H4 (cell line): ENCODE measurements around the gene SGTA. TPM values are rescaled to one million over a fixed set of nuclear protein-coding genes. Genes with fewer than 3 reads are reported as not detected.
A peak's percentile ranks its signal among the peaks of the same experiment; 100 is the strongest.

ENCODE experiments used
- DNase-seq: peaks from one replicate; pipeline ENCODE4 v3.0.0-alpha.2; 2015; ENCODE audit warnings: low spot score
- total RNA-seq: library from RNA; depleted of rRNA; stranded (reverse); fragments of >200 nt; shearing (Covaris generic); gene quantifications from 2 replicates; pipeline ENCODE4 v1.2.3, GENCODE V29; 2014

The SGTA gene
- total RNA-seq, 1 experiment from 2014 or later, result 53.4 TPM

GRCh38 chr19:2754659-2755447 lies 28.2 kb downstream of the SGTA start:
- no peak for DNase-seq

DNA sequence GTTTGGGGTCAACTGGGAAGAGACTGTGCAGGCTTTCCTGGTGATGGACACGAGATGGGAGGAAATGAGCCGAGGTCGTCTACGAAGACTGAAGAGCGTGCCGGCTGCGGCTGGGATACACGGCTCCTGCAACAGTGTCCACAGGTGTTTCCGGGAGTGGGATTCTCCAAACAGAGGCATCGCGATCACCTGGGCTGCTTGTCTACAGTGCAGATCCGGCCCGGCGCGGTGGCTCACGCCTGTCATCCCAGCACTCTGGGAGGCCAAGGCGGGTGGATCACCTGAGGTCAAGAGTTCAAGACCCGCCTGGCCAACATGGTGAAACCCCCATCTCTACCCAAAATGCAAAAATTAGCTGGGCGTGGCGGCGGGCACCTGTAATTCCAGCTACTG lies 31.6 kb downstream of the SGTA start:
- DNase-seq, result no peak

DNA sequence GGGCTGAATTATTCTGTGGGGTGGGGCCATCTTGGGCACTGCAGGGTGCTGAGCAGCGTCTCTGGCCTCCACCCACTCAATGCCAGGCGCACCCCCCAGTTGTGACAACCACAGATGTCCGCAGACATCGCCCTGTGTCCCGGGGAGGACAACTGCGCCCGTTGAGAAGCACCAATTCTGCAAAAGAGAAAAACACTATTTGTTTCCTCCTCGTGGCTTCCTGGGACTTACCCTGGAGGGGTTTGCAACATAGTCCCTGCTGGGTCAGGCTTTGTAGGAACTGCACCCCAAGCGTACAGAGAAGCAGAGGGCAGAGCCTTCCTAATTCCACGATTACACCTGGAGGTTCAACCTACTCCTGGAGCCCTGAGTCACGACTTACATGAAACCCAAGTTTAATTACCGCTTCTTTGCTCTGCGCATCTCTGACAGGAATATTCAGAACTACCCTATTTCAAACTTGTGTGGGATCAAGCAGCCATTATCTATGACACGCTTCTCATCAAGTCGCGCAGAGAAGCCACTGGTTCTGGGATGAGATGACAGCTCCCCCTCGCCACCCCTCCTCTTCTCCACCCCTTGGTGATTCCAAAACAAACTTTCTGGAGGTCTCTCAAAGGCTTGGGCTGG lies 32.1 kb downstream of the SGTA start:
- no peak for DNase-seq

- DNase-seq, result no peak
These were observed 35.7 kb downstream of the SGTA start for GRCh38 chr19:2747349-2747748.

DNA sequence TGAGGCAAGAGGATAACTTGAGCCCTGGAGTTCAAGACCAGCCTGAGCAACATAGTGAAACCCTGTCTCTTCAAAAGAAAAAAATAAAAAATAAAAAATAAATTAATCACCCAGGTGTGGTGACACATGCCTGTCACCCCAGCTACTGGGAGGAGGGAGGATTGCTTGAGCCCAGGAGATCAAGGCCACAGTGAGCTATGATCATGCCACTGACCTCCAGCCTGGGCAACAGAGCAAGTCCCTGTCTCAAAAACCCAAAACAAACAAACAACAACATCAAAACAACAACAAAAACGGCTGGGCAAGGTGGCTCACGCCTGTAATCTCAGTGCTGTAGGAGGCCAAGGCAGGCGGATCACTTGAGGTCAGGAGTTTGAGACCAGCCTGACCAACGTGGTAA lies 39.0 kb downstream of the SGTA start:
- DNase-seq, result no peak

- DNase-seq, result no peak
These were observed 40.0 kb downstream of the SGTA start for GRCh38 chr19:2743099-2743498.

DNA sequence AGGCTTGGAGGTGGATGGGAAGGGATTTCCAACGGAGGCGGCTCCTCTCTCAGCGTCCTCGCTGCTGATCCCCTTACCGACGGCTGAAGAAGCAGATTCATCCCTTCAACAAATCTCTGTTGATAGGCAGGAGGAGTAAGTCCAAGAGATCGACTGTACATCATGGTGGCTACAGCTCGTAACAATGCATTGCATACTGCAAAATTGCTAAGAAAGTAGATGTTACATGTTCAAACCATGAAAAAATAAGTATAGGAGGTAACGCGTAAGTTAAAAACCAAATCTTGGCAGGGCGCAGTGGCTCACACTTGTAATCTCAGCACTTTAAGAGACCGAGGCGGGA lies 42.8 kb downstream of the SGTA start:
- DNase-seq, result no peak

DNA sequence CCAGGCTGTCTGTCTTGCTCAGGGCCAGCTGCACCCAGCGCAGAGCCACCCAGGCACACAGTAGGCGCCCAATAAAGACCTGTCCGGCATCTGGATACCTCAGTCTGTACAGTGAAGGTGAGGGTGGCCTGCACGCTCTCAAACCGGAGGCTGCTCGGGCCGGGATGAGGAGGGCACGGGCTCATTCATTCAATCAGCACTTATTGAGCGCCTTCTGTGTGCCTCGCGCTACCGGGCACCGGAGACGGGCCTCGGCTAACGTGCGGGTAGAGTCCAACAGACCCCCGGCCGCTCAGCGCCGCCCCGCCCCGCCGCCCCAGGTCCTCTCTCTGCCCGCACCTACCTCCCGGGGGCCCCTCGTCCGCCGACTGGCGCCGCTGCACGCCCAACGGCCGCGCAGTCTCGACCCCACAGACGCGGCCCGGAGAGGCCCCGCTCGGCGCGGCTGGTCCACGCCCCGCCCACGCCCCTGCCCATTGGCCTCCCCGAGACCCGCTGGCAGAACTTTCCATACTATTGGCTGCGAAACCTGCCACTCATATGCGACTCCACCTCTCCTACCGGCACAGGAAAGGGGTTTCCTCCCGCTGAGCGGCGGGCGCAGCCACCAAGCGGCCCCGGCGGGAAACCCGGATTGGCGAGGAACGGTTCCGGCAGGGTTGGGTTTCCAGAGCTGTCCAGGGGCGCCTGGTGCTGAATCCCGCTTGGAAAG lies 43.3 kb downstream of the SGTA start, which contains the start of gene SLC39A3:
Gene SLC39A3, minus strand, starts transcription at position 416 of the 712 bp plus-strand sequence. CDS start 2,760 bp downstream, outside the sequence.
- DNase-seq, result peak; percentile 93

DNA sequence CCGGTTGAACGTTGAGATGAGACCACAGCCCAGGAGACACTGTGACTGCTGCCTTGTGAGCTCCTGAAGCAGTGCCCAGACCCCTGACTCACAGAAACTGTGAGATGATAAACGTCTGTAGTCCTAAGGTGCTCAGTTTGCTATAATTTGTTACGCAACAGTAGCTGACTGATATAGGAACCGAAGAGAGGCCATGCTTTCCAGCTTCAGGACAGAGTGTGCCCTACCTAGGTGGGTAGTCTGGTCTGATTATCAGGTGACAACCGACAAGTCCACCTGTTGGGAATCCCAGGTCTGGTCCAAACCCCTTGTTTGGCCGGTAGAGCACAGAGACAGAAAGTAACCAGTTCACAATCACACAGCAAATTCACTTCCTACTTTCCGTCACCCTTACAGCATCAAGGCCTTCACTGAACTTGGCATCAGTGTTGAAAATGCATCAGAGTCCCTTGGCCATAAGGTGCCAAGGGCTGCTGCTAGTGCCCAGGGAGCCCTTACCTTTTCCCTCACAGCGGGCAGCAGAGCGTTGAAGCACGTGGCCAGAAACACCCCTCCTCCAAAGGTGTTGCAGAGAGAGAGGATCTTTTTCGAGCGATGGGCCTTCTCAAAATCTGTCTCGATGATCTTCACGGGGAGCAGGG lies 46.4 kb downstream of the SGTA start:
- DNase-seq, result no peak

GRCh38 chr19:2735374-2735773 lies 47.7 kb downstream of the SGTA start:
- no peak for DNase-seq

GRCh38 chr19:2734589-2735288 lies 48.3 kb downstream of the SGTA start:
- DNase-seq, result no peak

- DNase-seq, result no peak
These were observed 49.0 kb downstream of the SGTA start for GRCh38 chr19:2733930-2734588.

GRCh38 chr19:2732883-2733282 lies 50.2 kb downstream of the SGTA start:
- DNase-seq, result no peak

- no peak for DNase-seq
These were observed 50.8 kb downstream of the SGTA start for GRCh38 chr19:2732157-2732725.

- no peak for DNase-seq
These were observed 51.7 kb downstream of the SGTA start for GRCh38 chr19:2731181-2731995.

- no peak for DNase-seq
These were observed 52.9 kb downstream of the SGTA start for GRCh38 chr19:2729943-2730818.

GRCh38 chr19:2728783-2729387 lies 54.2 kb downstream of the SGTA start:
- DNase-seq, result no peak

GRCh38 chr19:2727640-2727944 lies 55.5 kb downstream of the SGTA start:
- no peak for DNase-seq
